ENCODE results near the gene DIPK1A. TPM values are rescaled to one million over a fixed set of nuclear protein-coding genes. Genes with fewer than 3 reads are reported as not detected.

The DIPK1A gene
- total RNA-seq, 1 donor from 2014 or later = 8.4 TPM

DNA sequence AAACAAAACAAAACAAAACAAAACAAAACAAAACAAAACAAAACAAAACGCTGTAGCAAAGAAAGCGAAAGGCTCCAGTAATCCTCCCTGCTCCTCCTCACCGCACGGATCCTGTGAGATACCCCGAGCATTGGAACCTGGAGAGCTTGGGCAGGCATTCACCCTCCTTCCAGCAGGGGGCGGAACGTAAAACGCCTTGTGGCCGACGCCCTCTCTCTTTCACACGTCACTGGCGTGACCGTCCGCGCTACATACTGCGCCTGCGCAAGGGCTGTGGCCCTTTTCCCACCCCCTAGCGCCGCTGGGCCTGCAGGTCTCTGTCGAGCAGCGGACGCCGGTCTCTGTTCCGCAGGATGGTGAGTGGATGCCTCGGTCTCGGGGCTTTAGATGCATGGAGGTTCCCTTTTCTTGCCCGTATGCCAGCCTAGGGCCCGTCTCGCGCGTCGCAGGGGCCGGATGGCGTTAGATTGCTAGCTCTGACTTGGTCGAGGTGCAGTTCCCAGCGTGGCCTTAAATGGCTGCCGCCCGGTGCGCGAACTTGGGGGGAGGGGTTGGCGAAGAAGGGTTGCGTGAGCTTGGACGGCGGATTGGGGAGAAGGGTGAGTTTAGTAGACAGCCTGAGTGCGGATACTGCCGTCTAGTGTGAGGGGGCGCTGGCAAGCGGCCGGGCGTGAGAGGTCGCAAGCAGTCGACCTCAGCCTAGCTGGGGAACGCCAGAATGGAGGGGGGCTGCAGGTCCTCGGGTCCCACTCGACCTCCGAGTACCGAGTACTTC is 129.3 kb downstream of the DIPK1A start, which contains the start of gene RPL5:
Gene RPL5 (plus strand): TSS at position 279 of the 775 bp plus-strand sequence. CDS start 75 bp downstream, at position 354.
- peaks cover 37% of the 10 kb centered on the region for H3K36me3 ChIP-seq (ENCODE audit: insufficient read depth, low read length)
- DNase-seq (ENCODE audit: low read depth) = peak; percentile 89
- H3K27ac Mint-ChIP-seq (ENCODE audit: unreplicated experiment) = peak within 1 kb of the TSS; percentile 99
- H3K4me3 ChIP-seq (ENCODE audit: insufficient read depth, low read depth, low read length) = peak within 1 kb of the TSS; percentile 100
- H4K20me1 ChIP-seq (ENCODE audit: insufficient read depth, low read length) = peaks cover 50% of the 10 kb centered on the region
- H2AFZ ChIP-seq (ENCODE audit: low read depth, low read length) = peak within 1 kb of the TSS; percentile 88
- H3K9me3 ChIP-seq (ENCODE audit: insufficient read depth, low read depth, low read length) = no peaks in the 10 kb centered on the region
- no peaks in the 10 kb centered on the region for H3K27me3 Mint-ChIP-seq (ENCODE audit: low read depth, unreplicated experiment)
- no peaks in the 10 kb centered on the region for H3K9me3 Mint-ChIP-seq (ENCODE audit: unreplicated experiment)
- H3K4me2 ChIP-seq (ENCODE audit: low read length) = peak within 1 kb of the TSS; percentile 93
- peaks cover 52% of the 10 kb centered on the region for H3K79me2 ChIP-seq (ENCODE audit: insufficient read depth, low read length)
- peak within 1 kb of the TSS; percentile 96 for H3K4me3 Mint-ChIP-seq (ENCODE audit: unreplicated experiment)
- peaks cover 30% of the 10 kb centered on the region for H3K4me1 ChIP-seq (ENCODE audit: insufficient read depth, low read length)
- H3K36me3 Mint-ChIP-seq (ENCODE audit: low read depth, unreplicated experiment) = peaks cover 26% of the 10 kb centered on the region
- H3K4me1 Mint-ChIP-seq (ENCODE audit: low read depth, unreplicated experiment) = peaks cover 25% of the 10 kb centered on the region
- peak within 1 kb of the TSS; percentile 100 for H3K9ac ChIP-seq (ENCODE audit: low read length)
- no peaks in the 10 kb centered on the region for H3K27me3 ChIP-seq (ENCODE audit: insufficient read depth, low read length)
- FAIRE-seq = peak; percentile 17
- TF ChIP-seq EZH2 (IDR thresholded peaks at IDR 0.05; ENCODE audit: insufficient read depth, low read length) = no peak
- TF ChIP-seq, protein P1, sequence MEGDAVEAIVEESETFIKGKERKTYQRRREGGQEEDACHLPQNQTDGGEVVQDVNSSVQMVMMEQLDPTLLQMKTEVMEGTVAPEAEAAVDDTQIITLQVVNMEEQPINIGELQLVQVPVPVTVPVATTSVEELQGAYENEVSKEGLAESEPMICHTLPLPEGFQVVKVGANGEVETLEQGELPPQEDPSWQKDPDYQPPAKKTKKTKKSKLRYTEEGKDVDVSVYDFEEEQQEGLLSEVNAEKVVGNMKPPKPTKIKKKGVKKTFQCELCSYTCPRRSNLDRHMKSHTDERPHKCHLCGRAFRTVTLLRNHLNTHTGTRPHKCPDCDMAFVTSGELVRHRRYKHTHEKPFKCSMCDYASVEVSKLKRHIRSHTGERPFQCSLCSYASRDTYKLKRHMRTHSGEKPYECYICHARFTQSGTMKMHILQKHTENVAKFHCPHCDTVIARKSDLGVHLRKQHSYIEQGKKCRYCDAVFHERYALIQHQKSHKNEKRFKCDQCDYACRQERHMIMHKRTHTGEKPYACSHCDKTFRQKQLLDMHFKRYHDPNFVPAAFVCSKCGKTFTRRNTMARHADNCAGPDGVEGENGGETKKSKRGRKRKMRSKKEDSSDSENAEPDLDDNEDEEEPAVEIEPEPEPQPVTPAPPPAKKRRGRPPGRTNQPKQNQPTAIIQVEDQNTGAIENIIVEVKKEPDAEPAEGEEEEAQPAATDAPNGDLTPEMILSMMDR (IDR thresholded peaks at IDR 0.05; ENCODE audit: insufficient read depth, low read depth, low read length) = peak; percentile 99
- peak within 1 kb of the TSS; percentile 96 for H3K27ac ChIP-seq (ENCODE audit: low read depth, low read length)

DNA sequence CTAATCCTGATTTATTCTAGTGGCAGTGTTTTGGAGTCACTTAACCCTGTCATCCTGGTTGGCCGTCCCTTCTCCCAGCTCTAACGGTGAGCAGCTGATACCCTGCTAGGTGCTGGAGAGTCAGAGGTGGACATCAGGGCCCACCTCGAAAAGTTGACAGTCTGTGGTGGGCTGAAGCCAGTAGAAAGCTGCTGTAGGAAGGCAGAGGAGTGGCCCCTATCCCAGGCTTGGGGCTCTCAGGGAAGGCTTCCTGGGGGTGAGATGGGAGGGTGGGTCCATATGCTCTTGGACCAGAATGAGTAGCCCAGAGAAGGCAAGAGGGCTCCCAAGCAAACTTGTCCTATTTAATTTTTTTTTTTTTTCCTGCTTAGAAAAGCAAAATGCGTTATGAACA is 129.9 kb downstream of the DIPK1A start:
- Histone ChIP-seq H3K4me1 (ENCODE audit: insufficient read depth, low read length) (peaks cover 24% of the 10 kb centered on the region), H4K20me1 (ENCODE audit: insufficient read depth, low read length) (peaks cover 44% of the 10 kb centered on the region), H2AFZ (ENCODE audit: low read depth, low read length) (peak overlapping the region; percentile 88), H3K9me3 (ENCODE audit: insufficient read depth, low read depth, low read length) (no peaks in the 10 kb centered on the region), H3K27ac (ENCODE audit: low read depth, low read length) (no peak overlapping the region), H3K27me3 (ENCODE audit: insufficient read depth, low read length) (no peaks in the 10 kb centered on the region), H3K4me2 (ENCODE audit: low read length) (peak overlapping the region; percentile 93), H3K9ac (ENCODE audit: low read length) (peak overlapping the region; percentile 100), H3K4me3 (ENCODE audit: insufficient read depth, low read depth, low read length) (peak overlapping the region; percentile 100), H3K36me3 (ENCODE audit: insufficient read depth, low read length) (peaks cover 31% of the 10 kb centered on the region), H3K79me2 (ENCODE audit: insufficient read depth, low read length) (peaks cover 47% of the 10 kb centered on the region)
- Mint-ChIP-seq H3K4me1 (ENCODE audit: low read depth, unreplicated experiment) (peaks cover 25% of the 10 kb centered on the region), H3K36me3 (ENCODE audit: low read depth, unreplicated experiment) (peaks cover 24% of the 10 kb centered on the region), H3K27me3 (ENCODE audit: low read depth, unreplicated experiment) (no peaks in the 10 kb centered on the region), H3K9me3 (ENCODE audit: unreplicated experiment) (no peaks in the 10 kb centered on the region), H3K27ac (ENCODE audit: unreplicated experiment) (peak overlapping the region; percentile 99), H3K4me3 (ENCODE audit: unreplicated experiment) (peak overlapping the region; percentile 96)
- DNase-seq (ENCODE audit: low read depth) (no peak), FAIRE-seq (no peak)
- no peak for TF ChIP-seq EZH2 (IDR thresholded peaks at IDR 0.05; ENCODE audit: insufficient read depth, low read length)

DNA sequence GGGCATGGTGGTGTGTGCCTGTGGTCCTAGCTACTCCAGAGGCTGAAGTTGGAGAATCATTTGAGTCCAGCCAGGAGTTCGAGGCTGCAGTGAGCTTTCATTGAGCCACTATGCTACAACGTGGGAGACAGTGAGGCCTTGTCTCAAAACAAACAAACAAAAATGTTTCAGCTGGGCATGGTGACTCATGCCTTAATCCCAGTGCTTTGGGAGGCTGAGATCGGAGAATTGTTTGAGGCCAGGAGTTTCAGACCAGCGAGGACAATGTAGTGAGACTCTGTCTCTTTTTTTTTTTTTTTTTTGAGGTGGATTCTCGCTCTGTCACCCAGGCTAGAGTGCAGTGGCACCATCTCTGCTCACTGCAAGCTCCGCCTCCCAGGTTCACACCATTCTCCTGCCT is 134.5 kb downstream of the DIPK1A start:
- H3K4me1 Mint-ChIP-seq (ENCODE audit: low read depth, unreplicated experiment) = peaks cover 8% of the 10 kb centered on the region
- no peaks in the 10 kb centered on the region for H3K9me3 ChIP-seq (ENCODE audit: insufficient read depth, low read depth, low read length)
- no peak overlapping the region for H3K27ac Mint-ChIP-seq (ENCODE audit: unreplicated experiment)
- no peak overlapping the region for H3K4me3 Mint-ChIP-seq (ENCODE audit: unreplicated experiment)
- H3K9me3 Mint-ChIP-seq (ENCODE audit: unreplicated experiment) = no peaks in the 10 kb centered on the region
- H3K4me3 ChIP-seq (ENCODE audit: insufficient read depth, low read depth, low read length) = no peak overlapping the region
- no peaks in the 10 kb centered on the region for H3K27me3 Mint-ChIP-seq (ENCODE audit: low read depth, unreplicated experiment)
- FAIRE-seq (no peak), DNase-seq (ENCODE audit: low read depth) (no peak)
- H3K27me3 ChIP-seq (ENCODE audit: insufficient read depth, low read length) = no peaks in the 10 kb centered on the region
- no peak overlapping the region for H3K4me2 ChIP-seq (ENCODE audit: low read length)
- H3K79me2 ChIP-seq (ENCODE audit: insufficient read depth, low read length) = peaks cover under 1% of the 10 kb centered on the region
- H2AFZ ChIP-seq (ENCODE audit: low read depth, low read length) = no peak overlapping the region
- H3K36me3 ChIP-seq (ENCODE audit: insufficient read depth, low read length) = no peaks in the 10 kb centered on the region
- H3K4me1 ChIP-seq (ENCODE audit: insufficient read depth, low read length) = peaks cover 3% of the 10 kb centered on the region
- no peak for TF ChIP-seq EZH2 (IDR thresholded peaks at IDR 0.05; ENCODE audit: insufficient read depth, low read length)
- TF ChIP-seq, protein P1 (IDR thresholded peaks at IDR 0.05; ENCODE audit: insufficient read depth, low read depth, low read length) = no peak
- H3K27ac ChIP-seq (ENCODE audit: low read depth, low read length) = no peak overlapping the region
- no peak overlapping the region for H3K9ac ChIP-seq (ENCODE audit: low read length)
- H3K36me3 Mint-ChIP-seq (ENCODE audit: low read depth, unreplicated experiment) = no peaks in the 10 kb centered on the region
- no peaks in the 10 kb centered on the region for H4K20me1 ChIP-seq (ENCODE audit: insufficient read depth, low read length)
